KOPT-K1 (cell line): ENCODE measurements around the gene MYO15B.

Experiments
- H3K27ac ChIP-seq: fragments of 200-600 bp; sonication (generic); 2 replicates; pipeline ENCODE4 v1.5.1; 2016; ENCODE audit warnings: antibody characterized with exemption, mild to moderate bottlenecking, low read depth, low read length; ENCODE audit not compliant: poor library complexity, severe bottlenecking
- H3K36me3 ChIP-seq: fragments of 200-600 bp; sonication (generic); 2 replicates; pipeline ENCODE4 v1.5.1; 2017; ENCODE audit warnings: antibody characterized with exemption, mild to moderate bottlenecking, low read length, moderate library complexity; ENCODE audit not compliant: insufficient read depth
- H3K9me3 ChIP-seq: fragments of 200-600 bp; sonication (generic); 2 replicates; pipeline ENCODE4 v1.5.1; 2017; ENCODE audit warnings: antibody characterized with exemption, low read length, mild to moderate bottlenecking; ENCODE audit not compliant: insufficient read depth, poor library complexity, severe bottlenecking

Gene MYO15B

GRCh38 chr17:75601057-75601987, 13.7 kb downstream of the MYO15B start:
- no peaks in the 10 kb centered on the region for H3K36me3 ChIP-seq
- H3K9me3 ChIP-seq = no peaks in the 10 kb centered on the region
- no peak overlapping the region for H3K27ac ChIP-seq

GRCh38 chr17:75602644-75603043, 15.0 kb downstream of the MYO15B start:
- H3K27ac ChIP-seq = no peak overlapping the region
- no peaks in the 10 kb centered on the region for H3K9me3 ChIP-seq
- H3K36me3 ChIP-seq = no peaks in the 10 kb centered on the region

GRCh38 chr17:75603123-75603522, 15.5 kb downstream of the MYO15B start:
- Histone ChIP-seq H3K9me3 (no peaks in the 10 kb centered on the region), H3K36me3 (no peaks in the 10 kb centered on the region), H3K27ac (no peak overlapping the region)

- Histone ChIP-seq H3K27ac (no peak overlapping the region), H3K36me3 (no peaks in the 10 kb centered on the region), H3K9me3 (no peaks in the 10 kb centered on the region)
Measured at GRCh38 chr17:75604034-75604695, 16.6 kb downstream of the MYO15B start.

- Histone ChIP-seq H3K9me3 (no peaks in the 10 kb centered on the region), H3K36me3 (no peaks in the 10 kb centered on the region), H3K27ac (no peak overlapping the region)
Measured at GRCh38 chr17:75605790-75606189, 18.2 kb downstream of the MYO15B start.

GRCh38 chr17:75607086-75607485, 19.5 kb downstream of the MYO15B start:
- no peaks in the 10 kb centered on the region for H3K9me3 ChIP-seq
- H3K27ac ChIP-seq = no peak overlapping the region
- no peaks in the 10 kb centered on the region for H3K36me3 ChIP-seq

- no peak overlapping the region for H3K27ac ChIP-seq
- H3K36me3 ChIP-seq = no peaks in the 10 kb centered on the region
- no peaks in the 10 kb centered on the region for H3K9me3 ChIP-seq
Measured at GRCh38 chr17:75610103-75610984, 22.7 kb downstream of the MYO15B start.

- H3K27ac ChIP-seq = no peak overlapping the region
- H3K36me3 ChIP-seq = no peaks in the 10 kb centered on the region
- no peaks in the 10 kb centered on the region for H3K9me3 ChIP-seq
Measured at GRCh38 chr17:75611851-75612429, 24.3 kb downstream of the MYO15B start.

GRCh38 chr17:75612906-75613626, 25.5 kb downstream of the MYO15B start:
- Histone ChIP-seq H3K9me3 (no peaks in the 10 kb centered on the region), H3K27ac (no peak overlapping the region), H3K36me3 (no peaks in the 10 kb centered on the region)

GRCh38 chr17:75614006-75614405, 26.4 kb downstream of the MYO15B start:
- Histone ChIP-seq H3K27ac (no peak overlapping the region), H3K36me3 (no peaks in the 10 kb centered on the region), H3K9me3 (no peaks in the 10 kb centered on the region)

GRCh38 chr17:75614556-75615270, 27.1 kb downstream of the MYO15B start:
- no peaks in the 10 kb centered on the region for H3K9me3 ChIP-seq
- H3K27ac ChIP-seq = no peak overlapping the region
- no peaks in the 10 kb centered on the region for H3K36me3 ChIP-seq

- Histone ChIP-seq H3K36me3 (no peaks in the 10 kb centered on the region), H3K9me3 (no peaks in the 10 kb centered on the region), H3K27ac (no peak overlapping the region)
Measured at GRCh38 chr17:75615301-75615700, 27.7 kb downstream of the MYO15B start.

GRCh38 chr17:75616521-75617122, 29.0 kb downstream of the MYO15B start:
- no peak overlapping the region for H3K27ac ChIP-seq
- H3K36me3 ChIP-seq = no peaks in the 10 kb centered on the region
- H3K9me3 ChIP-seq = no peaks in the 10 kb centered on the region
